NCI-H345 treated with DMSO at 0.1 percent for 48 hours (cell line): ENCODE measurements around the gene ITGB2.

ENCODE experiments used
- DNase-seq: peaks from one replicate; lab custom pipeline; 2025; ENCODE audit not compliant: unreplicated experiment; lab: John Stamatoyannopoulos, UW

The ITGB2 gene

GRCh38 chr21:44955798-44956175 lies 35.1 kb upstream of the ITGB2 start:
- DNase-seq = no peak

DNA sequence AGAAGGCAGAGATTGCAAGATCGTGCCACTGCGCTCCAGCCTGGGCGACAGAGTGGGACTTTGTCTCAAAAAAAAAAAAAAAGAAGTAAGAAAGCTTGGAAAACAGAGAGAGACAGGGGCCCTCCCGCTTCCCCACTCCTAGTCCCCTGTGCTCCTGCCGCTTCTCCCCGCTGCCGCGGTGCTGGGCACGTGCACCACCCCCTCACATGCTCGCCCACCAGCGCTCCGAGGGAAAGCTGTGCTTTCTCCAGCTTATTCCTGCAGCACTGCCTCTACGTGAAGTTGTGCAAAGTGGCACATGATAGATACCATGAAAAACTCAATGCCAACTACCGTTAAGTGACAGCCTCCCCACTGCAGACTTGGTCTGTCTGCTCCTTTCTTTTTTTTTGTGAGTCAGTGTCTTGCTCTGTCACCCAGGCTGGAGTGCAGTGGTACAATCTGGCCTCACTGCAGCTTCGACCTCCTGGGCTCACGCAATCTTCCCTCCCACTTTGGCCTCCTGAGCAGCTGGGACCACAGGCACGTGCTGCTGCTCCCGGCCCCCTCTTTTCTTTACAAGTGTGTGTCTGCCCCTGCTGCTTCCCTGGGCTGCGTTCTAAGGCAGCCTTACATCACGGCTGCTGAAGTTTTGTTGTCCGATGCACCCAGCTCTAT lies 34.6 kb upstream of the ITGB2 start:
- DNase-seq = no peak

- no peak for DNase-seq
These were observed 33.6 kb upstream of the ITGB2 start for GRCh38 chr21:44954281-44954771.

DNA sequence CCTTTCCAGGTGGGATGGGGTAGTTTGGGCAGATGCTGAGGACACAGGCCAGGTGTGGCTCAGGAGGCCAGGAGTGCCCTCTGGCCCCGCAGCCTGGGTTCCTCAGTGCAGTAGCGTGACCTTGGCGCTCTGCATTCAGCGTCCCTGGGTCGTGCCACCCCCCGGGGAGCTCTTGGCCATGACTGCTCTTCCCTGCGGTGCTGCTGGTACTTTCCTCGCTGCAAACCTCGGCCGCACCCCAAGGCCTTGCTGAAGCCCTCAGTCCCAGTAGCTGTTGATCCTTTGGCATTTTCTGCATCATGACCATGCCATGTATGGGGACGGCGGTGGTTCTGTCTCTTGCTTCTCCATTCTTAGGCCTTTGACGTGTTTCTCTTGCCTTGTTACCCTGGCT lies 32.9 kb upstream of the ITGB2 start:
- no peak for DNase-seq

GRCh38 chr21:44952929-44953627 lies 32.4 kb upstream of the ITGB2 start:
- no peak for DNase-seq

DNA sequence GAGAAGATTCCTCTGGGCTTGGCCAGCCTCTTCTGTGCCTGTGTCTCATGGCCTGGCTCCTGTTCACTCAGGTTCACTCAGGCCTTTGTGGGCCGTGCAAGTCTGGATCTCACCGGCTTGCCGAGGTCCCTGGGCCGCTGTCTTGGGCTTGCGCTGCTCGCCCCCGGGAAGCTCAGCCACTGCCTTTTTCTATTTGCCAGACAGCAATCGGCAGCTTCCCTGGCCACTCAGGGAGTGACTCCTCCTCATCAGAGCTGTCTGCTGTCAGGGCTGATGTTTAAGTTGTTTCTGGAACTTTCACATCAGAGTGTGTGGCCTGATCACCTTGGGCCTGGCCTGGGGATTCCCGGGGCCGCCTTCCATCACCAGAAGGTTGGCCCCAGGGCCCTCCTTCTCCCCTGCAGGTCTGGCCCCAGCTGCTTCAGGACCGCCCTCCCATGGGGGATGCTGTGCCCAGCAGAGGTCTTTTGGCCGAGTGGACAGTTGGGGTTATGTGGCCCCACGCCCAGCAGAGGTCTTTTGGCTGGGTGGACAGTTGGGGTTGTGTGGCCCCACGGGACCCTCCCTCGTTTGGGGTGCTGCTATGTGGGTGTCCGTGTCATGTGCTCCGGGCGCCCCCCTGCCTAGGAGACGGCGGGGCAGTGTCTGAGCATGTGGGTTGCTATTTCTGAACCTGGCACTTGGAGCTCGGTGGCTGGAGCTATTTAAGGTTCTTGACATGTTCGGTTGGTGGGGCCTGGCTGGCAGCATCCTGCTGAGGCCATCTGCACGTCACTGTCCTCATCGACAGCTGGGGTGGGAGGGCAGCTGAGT lies 31.6 kb upstream of the ITGB2 start:
- DNase-seq = no peak

DNA sequence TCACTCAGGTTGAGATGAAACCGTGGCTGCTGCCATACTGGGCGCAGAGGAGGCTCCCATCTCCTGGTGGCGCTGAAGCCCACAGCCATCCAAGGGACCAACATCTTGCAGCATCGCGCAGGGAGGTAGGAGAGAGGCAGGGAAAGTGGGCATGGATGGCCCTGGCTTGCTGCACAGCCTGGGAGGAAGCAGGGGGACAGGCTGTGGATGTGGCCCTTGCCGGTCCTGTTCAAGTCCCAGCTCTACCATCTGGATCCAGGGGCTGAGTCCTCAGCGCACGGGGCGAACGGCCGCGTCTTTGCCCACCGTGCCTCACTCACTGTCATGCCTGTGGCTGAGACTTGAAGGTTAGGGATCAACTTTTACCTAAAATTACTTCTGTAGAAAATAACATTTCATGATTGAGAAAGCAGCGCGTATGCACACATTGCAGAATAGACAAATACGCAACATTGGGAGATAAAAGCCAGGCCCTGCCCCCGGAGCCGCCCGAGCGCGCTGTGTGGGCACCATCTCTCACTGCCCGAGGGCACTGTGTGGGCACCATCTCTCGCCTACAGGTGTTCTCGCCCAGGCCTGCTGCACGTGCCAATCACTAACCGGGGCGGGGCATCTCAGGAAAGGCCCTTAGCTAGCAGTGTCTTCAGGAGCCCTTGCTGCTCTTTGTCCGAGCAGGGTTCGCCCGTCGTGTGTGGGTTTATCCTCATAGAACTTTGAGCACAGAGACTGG lies 30.7 kb upstream of the ITGB2 start:
- no peak for DNase-seq

DNA sequence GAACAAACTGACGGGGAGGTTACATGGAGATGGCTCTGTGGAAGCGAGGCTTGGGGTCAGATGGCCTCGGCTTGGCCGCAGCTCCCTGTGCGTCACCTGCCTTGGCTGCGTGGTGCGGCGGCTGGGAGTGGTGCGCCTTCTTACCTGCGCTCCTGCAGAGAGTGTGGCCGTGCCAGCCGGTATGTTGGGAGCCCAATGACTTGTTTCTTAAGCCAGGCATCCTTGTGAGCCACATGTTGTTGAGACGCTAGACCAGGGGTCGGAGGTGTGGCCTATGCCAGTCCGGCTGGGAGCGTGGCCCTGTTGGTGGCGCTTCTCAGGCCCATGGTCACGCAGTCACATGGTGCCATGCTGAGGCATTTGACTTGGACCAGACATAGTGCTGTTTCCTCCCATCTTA lies 29.7 kb upstream of the ITGB2 start:
- no peak for DNase-seq

DNA sequence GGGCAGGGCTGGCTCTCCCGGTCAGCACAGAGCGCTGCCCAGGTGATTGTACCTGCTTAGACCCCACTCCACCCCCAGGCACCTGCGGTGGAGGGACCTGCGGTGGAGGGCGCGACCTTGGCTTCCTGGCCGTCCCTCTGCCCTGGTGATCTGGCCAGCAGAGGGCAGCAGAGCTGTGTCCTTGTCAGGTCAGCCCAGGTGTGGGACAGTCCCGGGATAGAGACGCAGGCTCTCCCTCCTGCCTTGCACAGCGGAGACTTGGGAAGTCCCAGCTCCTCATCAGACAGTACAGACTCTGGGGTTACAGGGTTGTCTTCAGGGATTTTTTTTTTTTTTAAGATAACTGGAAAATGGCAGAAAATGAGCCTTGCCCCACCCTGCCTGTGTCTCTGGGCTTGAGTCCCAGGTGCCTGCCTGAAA lies 29.1 kb upstream of the ITGB2 start:
- peak; percentile 21 for DNase-seq

- no peak for DNase-seq
These were observed 28.6 kb upstream of the ITGB2 start for GRCh38 chr21:44949161-44949778.

GRCh38 chr21:44948426-44949120 lies 27.9 kb upstream of the ITGB2 start:
- no peak for DNase-seq

DNA sequence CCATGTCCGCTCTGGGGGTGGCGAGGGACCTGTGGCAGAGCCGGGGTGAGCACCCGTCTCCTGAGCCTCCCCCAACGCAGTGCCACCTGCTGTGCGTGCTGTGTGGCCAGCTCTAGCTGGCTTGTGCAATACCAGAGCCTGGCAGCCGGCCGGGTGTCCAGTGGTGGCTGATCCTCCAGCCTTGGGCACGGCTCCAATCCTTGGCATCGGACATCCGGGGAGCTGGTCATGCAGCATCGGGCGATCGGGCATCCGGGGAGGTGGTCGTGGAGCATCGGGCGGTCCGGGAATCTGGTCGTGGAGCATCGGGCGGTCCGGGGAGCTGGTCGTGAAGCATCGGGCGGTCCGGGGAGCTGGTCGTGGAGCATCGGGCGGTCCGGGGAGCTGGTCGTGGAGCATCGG lies 27.2 kb upstream of the ITGB2 start:
- DNase-seq = no peak

GRCh38 chr21:44947111-44947929 lies 26.6 kb upstream of the ITGB2 start:
- no peak for DNase-seq

DNA sequence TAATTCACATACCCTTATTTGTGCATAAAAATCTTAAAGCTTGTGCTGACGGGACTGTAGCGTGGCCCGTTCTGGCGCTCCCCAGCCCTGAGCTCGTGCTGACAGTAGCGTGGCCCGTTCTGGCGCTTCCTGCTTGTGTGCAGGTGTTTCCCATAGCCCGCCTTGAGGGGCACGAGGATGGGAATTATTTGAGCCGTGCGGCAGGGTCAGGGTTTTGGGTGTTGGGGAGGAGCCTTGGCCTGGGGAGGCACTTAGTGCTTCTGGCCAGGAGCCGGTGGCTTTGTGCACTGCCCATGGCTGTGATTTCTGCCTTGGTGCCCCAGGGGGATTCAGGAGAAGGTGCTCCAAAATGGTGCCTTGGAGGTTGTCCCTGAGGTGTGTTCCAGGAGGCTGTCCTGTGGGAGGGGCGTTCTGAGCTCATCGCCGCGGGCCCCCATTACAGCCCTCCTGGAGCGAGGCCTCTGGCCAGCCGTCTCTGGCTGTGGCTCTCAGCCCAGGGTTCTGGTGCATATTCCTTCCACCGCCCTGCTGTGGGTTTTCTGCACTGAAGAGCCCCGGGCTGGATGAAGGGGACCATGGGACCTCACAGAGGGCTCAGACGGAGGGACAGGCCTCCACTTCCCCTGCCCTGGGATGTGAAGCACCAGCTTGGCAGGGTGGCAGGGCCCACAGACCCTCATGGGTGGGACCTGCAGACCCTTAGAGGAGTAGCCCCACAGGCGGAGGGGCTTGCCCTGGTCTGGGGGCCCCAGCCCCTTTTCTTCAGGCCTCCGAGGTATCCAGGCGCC lies 25.7 kb upstream of the ITGB2 start:
- no peak for DNase-seq

DNA sequence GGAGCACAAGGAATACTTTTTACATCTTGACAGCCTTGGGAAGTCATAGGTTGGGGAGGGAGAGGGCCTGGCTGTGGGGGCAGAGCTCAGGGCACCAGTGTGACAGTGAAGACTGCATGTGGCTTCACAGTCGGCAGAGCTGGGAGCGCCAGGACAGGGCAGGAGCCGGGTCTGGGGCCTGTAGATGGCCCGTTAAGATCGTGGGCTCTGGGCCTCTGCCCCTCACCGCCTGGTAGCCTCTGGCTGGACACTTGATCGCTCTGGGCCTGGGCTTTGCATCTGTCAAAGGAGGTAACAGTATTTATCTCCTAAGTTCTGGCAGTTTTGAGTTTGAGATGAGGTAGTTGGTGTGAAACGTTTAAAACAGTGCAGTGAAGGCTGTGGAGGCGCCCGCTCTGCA lies 23.9 kb upstream of the ITGB2 start:
- no peak for DNase-seq

- DNase-seq = no peak
These were observed 23.2 kb upstream of the ITGB2 start for GRCh38 chr21:44943686-44944550.

GRCh38 chr21:44943005-44943685 lies 22.4 kb upstream of the ITGB2 start:
- DNase-seq = no peak
